NCI-H524 treated with DMSO at 0.1 percent for 48 hours (cell line): ENCODE measurements around the gene EEF1AKMT2.

ENCODE experiments used
- DNase-seq: peaks from one replicate; lab custom pipeline; 2025; lab: John Stamatoyannopoulos, UW

The EEF1AKMT2 gene

DNA sequence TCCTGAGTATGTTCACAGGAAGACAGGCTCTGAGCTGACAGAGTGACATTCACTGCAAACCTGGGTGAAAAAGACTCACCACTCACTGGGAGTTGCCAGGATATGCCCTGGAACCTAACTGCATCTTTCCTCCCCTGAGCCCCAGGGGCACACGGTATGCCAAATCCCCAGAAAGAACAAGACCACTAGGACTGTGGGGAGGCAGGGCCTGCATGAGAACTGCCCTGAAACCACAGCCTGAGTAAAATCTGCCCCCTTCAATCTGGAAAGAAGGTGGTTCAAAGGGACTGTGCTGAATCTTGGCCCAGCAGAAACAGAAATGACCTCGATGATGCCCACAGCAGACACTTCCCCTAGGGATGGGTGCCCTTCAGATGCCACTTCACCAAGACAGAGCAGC, 54.0 kb downstream of the EEF1AKMT2 start:
- DNase-seq: no peak

DNA sequence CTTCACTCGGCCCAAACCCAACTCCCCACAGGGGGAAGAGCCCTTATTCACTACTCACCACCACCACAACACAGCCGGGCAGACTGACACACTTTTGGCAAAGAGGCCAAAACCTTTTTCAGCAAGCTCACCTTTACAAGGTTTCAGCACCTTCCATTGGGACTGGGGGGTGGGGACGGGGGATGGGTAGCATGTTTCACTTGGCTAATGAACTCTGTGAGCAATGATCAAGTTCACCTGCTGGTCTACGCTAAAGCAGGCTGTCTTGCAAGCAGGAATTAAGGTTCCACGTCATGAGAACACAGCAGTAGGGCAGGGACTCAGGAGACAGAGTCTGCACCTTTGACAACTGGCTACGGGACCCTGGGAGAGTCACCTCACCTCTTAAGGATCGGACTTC, 54.5 kb downstream of the EEF1AKMT2 start:
- DNase-seq: no peak

DNA sequence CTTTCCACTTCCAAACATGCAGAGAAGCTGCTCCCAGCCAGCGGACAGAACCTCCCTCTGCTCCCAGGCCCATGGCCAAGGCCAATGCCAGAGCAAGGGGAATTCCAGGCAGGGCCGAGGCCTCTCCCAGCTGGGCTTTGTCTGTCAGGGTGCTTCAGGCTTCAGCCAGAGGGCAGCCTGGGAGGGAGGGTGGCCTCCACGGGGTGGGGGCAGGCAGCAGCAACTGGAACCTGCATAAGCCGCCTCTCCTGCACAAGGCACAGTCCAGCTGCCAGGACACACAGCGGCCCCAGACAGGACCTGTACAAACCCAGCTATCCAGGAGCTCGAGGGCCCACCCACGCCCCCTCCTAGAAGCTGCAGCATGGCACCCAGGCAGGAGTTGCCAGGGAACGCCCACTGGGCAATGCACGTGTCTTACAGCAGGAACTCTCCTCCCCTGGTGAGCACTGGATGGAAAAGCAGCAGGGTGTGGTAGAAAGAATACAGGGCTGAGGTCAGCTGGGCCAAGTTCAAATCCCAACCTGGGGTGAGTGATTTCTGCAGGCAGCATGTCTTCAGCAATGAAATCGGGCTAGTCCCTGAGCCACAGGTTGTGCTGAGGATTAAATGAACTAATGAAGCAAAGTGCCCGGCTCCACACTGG, 55.1 kb downstream of the EEF1AKMT2 start:
- no peak for DNase-seq

DNA sequence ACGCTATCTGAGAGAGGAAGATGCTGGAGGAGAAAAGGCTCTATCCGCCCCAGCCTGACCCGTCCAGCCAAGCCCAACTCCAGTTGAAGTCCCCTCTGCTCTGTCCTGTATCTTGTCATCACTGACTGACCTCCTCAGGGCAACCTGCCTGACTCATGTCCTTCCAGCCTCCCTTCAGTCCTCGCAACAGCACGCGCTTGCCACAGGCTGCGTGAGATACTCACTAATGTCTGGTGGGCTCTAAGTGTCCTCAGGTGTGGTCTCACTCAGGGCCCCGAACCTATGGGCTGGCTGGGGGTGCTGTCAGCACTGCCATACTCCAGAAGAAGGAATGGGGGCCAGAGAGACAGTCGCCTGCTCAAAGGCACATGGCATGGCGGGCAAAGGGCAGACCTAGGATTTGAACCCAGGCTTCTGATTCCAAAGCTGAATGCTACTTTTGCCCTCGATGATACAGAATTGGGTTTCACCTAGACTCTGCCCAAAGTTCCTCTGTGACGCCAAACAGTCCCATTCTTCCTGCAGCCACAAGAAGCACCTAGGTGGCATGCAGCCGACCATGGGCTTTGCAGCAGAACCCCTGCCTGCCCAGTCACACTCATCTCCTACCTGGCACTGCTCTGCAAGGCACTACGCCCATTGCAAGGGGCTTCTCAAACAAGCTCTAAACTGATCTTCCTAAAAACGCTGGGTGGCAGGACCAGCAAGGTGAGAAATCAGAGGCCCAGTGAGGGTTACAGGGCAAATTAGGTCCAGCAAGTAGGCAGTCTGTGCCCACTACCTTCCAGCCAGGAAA, 56.0 kb downstream of the EEF1AKMT2 start:
- no peak for DNase-seq

DNA sequence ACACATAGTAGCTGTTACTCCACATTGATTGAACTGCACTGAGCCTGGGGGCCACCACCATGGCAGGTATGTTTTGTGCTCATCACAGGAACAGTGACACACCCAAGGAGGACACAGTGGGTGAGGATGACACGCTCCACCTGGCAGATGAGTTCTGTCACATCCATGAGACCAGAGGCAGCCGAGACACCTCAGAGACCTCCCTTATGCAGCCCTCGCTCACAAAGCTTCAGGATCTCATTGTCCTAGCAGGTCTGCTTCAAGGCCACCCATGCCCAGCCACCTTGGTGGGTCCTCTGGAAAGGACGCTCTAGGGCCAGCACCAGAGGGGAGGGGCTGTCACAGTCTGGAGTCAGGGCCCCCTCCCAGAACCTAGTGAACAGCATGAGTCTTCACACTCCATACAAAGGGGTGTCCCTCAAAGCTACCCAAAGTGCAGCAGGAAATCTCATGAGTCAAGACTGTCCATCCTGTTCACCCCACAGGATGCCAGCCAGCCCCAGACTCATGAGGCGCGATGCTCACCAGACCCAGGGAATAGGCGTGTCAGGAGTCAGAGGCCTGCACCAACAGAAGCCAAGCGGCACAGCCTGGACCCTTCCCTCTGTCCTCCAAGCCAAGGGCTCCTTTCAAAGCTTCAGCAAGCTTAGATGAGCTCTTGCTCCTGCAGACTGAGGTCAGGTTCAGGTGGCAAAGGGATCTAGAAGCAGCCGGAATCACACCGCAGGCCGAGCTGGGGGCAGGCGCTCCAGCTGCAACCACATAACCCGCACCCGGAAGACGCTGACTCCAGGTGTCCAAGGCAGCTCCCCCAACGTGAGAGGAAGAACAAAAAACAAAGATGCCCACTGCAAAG, 57.1 kb downstream of the EEF1AKMT2 start:
- DNase-seq: no peak

DNA sequence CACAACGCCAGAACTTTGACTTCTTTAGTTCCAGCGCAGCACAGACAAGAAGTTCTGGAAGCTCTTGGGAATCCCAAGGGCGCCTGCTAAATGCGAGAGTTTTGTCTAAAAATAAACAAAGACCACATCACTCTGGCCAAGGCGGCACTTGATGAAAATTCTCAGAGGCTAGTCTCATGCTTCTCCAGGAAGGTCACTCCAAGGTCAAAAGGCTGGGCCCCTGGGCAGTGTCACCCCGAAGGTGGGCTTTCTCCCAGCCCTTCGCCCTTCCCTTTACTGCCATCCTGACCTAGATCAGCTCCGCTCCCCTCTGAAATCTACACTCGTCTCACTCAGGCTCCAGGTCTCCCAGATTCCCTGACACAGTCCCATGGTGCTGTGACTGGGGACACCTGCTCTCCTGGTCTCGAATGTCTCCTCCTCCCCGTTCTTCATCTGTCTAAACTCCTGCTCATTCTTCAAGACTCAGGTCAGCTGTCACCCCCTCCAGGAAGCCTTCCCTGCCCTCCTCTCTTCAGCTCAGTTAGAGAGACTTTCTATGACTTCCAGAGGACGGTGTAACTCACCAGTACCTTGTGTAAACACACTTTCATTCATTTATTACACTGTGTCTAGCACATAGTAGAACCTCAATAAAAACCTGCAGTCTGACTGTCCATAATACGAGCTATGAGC, 58.0 kb downstream of the EEF1AKMT2 start:
- DNase-seq: no peak

DNA sequence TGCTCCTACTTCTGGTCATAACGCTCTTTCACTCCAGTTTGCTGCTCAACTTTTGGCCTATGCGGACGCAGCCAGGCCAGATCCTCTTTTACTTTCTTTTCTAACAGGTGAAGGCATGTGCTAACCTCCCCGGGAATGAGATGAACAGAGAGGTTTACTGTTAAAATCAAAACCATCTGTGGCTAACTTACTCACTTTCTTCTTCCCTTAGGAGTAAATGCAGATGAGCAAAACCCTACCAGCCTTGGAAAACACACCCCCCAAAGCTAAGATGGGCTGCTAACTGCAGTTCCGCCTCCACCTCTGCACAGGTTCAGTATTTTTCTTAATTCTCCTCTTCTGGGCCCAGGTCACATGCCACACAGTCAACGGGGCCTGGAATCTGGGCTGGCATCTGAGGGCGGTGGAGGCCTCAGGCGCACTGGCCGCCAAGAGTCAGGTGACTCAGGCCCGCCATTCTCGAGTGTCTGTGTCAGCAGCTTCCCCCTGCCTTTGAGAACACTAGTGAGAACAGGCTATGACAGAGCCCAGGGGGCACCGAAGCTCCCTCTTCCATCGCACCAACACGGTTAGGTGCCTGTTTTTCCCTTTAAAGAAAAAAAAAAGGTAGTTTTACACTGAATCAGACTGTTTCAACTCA, 58.6 kb downstream of the EEF1AKMT2 start:
- no peak for DNase-seq

DNA sequence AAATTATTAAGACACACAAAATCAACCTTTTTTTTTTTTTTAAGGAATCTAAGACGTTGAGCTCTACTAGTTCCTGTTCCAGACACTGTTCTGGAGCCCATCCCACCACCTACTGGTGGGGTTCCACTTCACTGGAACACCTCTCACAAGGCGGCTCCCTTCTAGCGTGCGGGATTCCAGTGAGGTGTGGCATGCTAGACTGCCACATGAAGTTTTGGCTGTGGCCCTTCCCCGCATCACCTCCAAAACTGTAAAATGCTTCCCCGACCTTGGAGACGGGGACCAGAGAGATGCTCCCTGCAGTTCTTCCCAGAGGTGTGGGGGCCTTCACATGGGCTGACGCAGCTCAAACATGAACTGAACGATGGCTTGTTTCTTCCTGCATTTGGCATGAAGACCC, 60.1 kb downstream of the EEF1AKMT2 start:
- no peak for DNase-seq

DNA sequence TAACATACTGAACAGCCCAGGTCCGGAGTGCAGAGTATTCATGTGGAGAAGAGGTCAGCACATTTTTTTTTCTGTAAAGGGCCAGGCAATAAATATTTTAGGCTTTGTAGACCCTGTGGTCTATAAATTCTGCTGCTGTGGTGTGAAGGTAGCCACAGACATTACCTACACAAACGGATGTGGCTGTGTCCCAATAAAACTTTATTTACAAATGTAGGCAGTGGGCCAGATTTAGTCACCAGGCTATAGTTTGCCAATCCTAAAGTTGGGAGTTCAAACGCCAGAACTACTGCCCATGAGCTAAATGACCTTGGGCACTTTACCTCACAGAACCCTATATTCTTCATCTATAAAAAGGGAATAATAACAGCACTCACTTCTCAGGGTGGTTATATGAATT, 60.9 kb downstream of the EEF1AKMT2 start:
- DNase-seq: no peak

DNA sequence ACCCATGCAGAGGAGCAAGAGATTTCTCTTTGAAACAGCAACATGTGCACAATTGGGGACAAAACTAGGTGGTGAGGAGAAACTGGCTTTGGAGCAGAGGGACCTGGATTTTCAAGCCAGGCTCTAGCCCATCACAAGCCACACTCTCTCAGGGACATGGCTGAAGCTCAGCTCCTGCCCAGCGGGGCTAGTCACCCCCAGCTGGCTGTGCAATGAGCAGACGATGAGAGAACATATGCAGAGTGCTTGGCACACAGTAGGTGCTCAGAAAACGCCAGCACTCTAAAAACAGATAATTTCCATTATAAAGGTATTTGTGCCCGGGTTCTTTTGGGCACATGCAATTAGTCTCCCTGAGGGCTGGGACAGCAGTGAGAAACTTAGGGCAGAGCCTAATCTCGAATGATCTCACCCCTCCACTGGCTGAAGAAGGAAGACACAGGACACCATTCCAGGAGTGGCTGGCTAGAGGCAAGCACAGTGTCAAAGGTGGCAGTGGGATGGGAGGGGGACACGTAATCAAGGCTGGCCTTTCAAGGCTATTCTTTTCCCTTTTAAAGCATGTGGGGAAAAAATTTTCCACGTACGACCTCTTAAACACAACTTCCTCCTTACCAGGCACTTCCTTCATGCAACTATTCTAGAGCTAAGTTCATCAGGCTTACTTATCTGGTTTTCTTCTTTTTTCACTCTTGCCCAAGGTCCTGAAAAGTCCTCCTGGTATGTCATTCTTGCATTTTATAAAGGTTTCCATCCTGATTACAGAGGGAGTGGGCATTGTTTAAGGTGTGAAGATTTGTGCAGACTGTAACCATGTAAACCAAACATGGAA, 62.6 kb downstream of the EEF1AKMT2 start:
- no peak for DNase-seq

DNA sequence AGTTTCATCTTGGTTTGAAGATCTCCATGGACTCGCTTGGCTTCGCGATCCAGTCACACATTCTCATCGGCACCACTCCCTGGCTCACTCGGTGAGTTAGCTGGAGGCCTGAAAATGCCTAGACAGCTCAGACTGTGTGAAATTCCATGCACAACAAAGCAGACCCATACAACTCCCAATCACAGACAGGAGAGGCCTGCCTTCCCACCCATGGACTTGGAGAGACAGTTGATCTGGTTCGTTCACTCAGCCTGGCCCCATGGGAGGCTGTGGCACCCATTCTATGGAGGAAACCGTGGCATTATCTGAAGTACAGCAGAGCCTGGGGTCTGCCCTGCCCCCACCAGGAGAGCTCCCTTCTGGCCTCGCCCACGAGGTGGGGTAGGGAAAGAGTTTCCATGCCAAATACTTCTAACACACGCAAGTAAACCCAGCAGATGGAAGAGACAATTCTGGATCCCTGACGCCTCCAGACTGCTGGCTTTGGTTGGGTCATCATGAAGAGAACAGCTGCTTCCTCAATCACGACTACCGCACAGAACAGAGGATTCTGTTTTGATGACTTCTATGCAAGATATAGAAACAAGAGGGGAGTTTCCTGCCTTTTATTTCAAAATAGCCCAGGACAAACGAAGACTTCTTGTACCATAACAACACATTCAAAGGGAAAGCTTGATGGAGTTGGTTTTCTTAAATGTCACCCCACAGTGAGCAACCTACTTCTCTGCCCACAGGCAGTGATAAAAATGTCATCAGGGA, 63.4 kb downstream of the EEF1AKMT2 start:
- no peak for DNase-seq

DNA sequence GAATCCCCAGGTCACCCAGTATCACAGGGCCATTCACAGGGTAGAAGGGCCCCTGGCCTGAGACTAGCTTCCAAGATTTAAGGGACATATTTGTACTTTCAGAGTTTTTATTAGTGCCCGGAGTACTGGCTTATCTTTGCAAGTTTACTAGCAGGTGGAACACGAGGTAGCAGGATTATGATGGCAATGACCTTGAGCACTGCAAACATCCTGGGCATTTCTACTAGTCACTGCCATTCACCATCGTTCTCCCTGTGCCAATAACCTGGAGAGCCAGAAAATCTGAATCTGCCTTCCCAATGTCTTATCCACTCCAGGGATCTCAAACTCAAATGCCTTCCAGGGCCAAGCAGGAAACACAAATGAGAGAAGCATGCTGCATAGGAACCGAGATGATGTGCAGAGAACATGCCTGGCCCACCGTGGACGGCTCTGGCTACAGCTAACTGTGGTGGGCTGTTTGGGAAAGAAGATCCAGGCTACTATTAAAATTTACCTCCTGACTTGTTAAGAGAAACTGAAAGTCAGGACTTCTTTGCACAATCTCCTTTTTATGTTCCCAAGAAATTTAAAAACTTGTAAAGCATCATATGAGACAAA, 64.2 kb downstream of the EEF1AKMT2 start:
- no peak for DNase-seq

DNA sequence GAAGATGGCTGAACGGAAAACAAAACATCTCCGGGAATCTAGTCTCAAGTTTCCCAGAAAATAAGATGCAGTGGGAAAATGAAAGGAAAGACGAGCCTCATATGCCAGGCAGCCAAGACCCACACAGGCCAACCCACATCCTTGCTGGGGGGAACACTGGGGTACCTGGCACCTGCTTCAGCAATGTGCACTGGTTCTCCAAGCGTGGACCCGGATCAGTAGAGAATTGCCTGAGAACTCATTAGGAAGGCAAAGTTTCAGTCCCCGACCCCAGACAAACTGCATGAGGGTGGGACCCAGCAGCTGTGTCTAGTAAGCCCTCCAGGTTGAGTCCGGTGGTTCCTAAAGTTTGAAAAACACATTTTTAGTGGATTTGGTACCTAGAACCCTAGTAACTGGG, 65.9 kb downstream of the EEF1AKMT2 start:
- no peak for DNase-seq

DNA sequence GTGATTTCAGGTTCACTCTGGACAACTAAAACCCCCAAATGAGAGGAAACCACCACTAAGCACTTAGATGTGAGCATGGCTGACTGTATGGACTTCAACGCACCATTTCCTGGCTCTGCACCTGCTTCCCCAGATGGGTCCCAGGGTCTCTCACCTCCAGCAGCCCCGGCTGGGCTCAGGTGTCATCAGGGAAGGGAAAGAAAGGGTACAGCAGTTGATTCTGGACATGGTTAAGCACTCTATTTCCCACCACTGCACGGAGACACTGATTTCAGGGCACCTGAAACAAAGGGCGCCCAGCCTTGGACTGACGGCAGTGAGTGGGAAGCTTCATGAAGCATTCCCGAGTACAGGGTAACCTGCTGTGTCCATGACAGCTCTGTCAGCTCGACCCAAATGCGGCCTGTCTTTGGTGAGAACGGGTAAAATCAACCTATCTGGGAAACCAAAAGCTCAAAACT, 66.5 kb downstream of the EEF1AKMT2 start:
- DNase-seq: no peak

DNA sequence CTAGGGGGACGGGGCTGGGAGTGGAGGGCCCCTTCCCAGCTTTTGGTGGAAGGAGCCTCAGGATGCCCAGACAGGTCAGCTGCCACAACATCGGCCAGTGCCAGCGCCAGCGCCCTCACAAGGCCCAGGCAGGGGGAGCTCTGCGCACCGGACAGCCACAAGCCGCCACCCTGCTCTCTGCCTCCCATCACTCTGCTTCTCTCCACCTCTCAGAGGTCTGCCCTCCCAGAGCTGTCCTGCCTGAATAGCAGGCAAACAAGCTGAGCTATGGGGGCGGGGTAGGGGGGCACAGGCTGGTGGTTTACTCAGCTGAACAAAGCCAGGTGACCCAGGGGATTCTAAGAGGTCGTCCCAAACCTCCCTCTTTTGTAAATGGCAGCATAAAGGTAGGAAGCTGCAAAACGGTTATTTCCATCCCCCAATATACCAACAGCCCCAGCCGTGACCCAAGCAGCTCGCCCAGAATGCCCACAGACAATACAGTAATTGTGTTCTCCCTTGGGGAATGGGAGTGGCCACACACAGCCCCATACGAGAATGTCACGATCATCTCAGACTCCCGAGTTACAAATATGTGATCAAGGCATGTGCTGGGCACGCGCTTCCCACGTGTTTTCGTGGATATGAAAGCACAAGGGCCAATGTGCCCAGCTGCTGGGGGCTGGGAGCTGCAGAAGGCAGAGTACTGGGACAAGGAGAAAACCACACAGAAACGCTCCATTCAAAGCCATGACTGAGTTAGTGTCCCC, 67.2 kb downstream of the EEF1AKMT2 start:
- no peak for DNase-seq

DNA sequence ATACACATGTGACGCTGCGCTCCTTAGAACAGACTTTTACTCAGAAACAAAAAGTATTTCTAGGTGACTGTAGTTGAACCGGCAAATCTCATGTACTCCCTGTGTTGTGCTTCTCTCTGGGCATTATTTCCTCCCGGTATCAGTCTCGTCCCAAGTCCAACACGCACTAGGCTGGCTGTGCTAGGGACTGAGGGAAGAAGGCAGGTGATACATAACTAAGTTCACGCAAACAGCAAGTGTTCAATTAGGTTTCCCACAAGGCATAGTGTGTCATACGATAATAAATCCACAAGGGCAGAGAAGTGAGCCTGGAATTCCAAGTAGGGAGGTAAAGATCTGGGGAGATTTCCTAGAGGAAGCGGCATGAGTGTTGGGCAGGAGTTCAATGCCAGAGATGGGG, 67.9 kb downstream of the EEF1AKMT2 start:
- no peak for DNase-seq

DNA sequence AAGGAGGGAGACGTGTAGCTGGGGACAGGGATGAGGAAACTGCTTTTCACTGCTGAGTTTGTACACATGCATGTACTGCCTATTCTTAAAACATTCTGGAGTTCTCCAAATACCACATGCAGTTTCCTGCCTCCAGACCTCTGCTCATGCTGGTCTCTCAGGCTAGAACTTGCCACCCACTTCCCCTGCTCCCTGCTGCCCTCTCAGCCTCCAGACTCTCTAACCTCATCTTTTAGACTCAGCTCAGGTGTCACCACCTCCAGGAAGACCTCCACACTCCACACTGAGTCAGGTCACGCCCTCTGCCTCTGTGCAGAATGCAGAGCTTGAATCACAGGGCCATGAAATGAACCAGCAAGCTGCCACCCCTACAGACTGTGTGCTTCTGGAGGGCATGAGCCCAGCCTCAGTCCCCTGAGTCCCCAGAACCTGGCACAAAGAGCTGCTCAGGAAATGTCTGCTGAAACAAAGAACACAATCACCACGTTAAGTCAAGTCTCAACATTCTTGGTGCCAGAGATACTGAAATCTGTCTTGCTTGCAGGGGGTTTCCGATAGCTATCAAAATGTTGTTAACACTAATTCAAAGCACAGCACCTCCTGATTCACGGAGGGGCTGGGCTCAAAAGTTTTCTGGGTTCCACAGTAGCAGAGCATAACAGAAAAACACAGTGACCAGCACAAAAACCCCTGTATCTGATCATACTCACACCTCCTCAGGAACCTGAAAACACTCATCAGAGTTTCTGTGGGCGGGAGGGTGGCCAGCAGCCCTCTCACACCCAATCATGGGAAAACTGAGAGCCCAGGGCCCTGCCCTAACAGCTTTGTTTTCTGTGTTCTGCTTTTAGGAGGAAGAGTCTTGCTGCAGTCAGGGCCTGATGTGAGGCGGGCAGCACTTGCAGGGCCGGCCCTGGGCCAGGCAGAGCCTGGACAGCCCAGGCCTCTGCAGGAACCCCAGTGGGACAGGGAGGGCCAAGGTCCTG, 68.6 kb downstream of the EEF1AKMT2 start:
- no peak for DNase-seq
